ENCODE measurements around the gene PRPSAP2. TPM values are rescaled to one million over a fixed set of nuclear protein-coding genes. Genes with fewer than 3 reads are reported as not detected.
"Not testable (repeated sequence)": the region's sequence is repeated elsewhere in the genome, so short reads cannot be mapped to it uniquely, and the experiment has no call there.

Gene PRPSAP2
- total RNA-seq, 4 donors from 2014 or later, result 20.0 to 48.7 (median 35.0) TPM

DNA sequence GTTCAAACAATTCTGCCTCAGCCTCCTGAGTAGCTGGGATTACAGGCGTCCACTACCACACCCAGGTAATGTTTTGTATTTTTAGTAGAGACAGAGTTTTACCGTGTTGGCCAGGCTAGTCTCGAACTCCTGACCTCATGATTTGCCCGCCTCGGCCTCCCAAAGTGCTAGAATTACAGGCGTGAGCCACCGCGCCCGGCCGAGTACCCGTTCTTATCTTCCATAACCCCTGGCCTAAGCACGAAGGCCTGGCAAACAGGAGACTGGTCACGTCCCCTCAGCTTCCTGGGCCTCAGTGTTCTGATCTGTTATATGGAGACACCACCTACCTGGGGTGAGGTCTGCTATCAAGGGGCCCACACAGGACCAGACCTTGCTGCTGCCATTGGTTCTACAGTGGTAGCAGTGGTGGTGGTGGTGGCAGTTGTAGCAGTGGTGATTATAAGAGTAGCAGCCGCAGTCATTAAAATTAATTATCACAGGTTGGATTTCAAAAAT, 95.3 kb downstream of the PRPSAP2 start:
- Histone ChIP-seq H3K4me1 (no peaks in the 10 kb centered on the region), H3K36me3 (no peaks in the 10 kb centered on the region), H3K9me3 (no peaks in the 10 kb centered on the region), H3K27ac (no peak overlapping the region), H3K27me3 (no peaks in the 10 kb centered on the region), H3K4me3 (no peak overlapping the region)
- TF ChIP-seq, protein P1, sequence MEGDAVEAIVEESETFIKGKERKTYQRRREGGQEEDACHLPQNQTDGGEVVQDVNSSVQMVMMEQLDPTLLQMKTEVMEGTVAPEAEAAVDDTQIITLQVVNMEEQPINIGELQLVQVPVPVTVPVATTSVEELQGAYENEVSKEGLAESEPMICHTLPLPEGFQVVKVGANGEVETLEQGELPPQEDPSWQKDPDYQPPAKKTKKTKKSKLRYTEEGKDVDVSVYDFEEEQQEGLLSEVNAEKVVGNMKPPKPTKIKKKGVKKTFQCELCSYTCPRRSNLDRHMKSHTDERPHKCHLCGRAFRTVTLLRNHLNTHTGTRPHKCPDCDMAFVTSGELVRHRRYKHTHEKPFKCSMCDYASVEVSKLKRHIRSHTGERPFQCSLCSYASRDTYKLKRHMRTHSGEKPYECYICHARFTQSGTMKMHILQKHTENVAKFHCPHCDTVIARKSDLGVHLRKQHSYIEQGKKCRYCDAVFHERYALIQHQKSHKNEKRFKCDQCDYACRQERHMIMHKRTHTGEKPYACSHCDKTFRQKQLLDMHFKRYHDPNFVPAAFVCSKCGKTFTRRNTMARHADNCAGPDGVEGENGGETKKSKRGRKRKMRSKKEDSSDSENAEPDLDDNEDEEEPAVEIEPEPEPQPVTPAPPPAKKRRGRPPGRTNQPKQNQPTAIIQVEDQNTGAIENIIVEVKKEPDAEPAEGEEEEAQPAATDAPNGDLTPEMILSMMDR (IDR thresholded peaks at IDR 0.05), result no peak
- no peak for TF ChIP-seq POLR2A (IDR thresholded peaks at IDR 0.05)
- DNase-seq, result no peak

GRCh38 chr17:18954321-18954720, 96.4 kb downstream of the PRPSAP2 start:
- no peaks in the 10 kb centered on the region for H3K36me3 ChIP-seq
- no peaks in the 10 kb centered on the region for H3K4me1 ChIP-seq
- TF ChIP-seq, protein P1 (IDR thresholded peaks at IDR 0.05), result no peak
- TF ChIP-seq POLR2A (IDR thresholded peaks at IDR 0.05), result no peak
- no peaks in the 10 kb centered on the region for H3K27me3 ChIP-seq
- H3K4me3 ChIP-seq, result no peak overlapping the region
- no peak overlapping the region for H3K27ac ChIP-seq
- no peaks in the 10 kb centered on the region for H3K9me3 ChIP-seq
- DNase-seq, result no peak

DNA sequence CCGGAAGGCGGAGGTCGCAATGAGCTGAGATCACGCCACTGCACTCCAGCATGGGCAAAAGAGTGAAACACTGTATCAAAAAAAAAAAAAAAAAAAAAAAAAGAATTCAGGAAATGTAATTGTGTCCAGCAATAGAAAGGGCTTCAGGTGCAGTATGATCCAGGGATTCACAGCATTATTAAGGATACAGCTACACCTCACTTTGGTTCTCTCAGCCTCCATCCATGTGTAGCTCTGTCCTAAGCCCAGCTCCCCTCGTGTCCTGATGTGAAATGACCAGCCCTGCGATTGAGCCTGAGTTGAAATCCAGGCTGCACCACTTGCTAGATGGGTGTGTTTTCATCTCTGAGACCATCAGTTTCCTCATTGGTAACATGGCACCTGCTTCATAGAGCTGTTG, 97.1 kb downstream of the PRPSAP2 start:
- Histone ChIP-seq H3K4me3 (no peak overlapping the region), H3K27ac (no peak overlapping the region), H3K36me3 (no peaks in the 10 kb centered on the region), H3K27me3 (no peaks in the 10 kb centered on the region), H3K4me1 (no peaks in the 10 kb centered on the region), H3K9me3 (no peaks in the 10 kb centered on the region)
- no peak for DNase-seq
- TF ChIP-seq, protein P1 (IDR thresholded peaks at IDR 0.05), result no peak
- TF ChIP-seq POLR2A (IDR thresholded peaks at IDR 0.05), result no peak

GRCh38 chr17:18956021-18956420, 98.1 kb downstream of the PRPSAP2 start:
- not testable (repeated sequence) for H3K27ac ChIP-seq, H3K27me3 ChIP-seq, H3K36me3 ChIP-seq, DNase-seq, H3K9me3 ChIP-seq, H3K4me1 ChIP-seq, H3K4me3 ChIP-seq

- Histone ChIP-seq H3K36me3 (no peaks in the 10 kb centered on the region), H3K4me3 (no peak overlapping the region), H3K27ac (no peak overlapping the region), H3K27me3 (no peaks in the 10 kb centered on the region), H3K9me3 (no peaks in the 10 kb centered on the region), H3K4me1 (no peaks in the 10 kb centered on the region)
- no peak for DNase-seq
- TF ChIP-seq, protein P1 (IDR thresholded peaks at IDR 0.05), result no peak
- no peak for TF ChIP-seq POLR2A (IDR thresholded peaks at IDR 0.05)
Observed at GRCh38 chr17:18956581-18956980, 98.7 kb downstream of the PRPSAP2 start.

DNA sequence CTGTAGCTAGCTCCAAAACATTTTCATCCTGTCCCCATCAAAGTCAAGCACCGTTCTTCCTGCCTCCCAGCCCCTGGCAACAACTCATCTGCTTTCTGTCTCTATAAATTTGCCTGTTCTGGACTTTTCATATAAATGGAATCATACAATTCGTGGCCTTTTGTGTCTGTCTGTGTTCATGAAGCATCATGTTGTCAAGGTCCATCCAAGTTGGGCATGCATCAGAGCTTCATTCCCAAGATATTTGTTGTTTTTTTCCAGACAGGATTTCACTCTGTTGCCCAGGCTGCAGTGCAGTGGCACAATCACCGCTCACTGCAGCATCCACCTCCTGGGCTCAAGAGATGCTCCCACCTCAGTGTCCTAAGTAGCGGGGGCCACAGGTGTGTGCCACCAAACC, 99.9 kb downstream of the PRPSAP2 start:
- Histone ChIP-seq H3K4me3 (no peak overlapping the region), H3K27ac (no peak overlapping the region), H3K36me3 (no peaks in the 10 kb centered on the region), H3K9me3 (no peaks in the 10 kb centered on the region), H3K27me3 (no peaks in the 10 kb centered on the region), H3K4me1 (no peaks in the 10 kb centered on the region)
- TF ChIP-seq, protein P1 (IDR thresholded peaks at IDR 0.05), result no peak
- TF ChIP-seq POLR2A (IDR thresholded peaks at IDR 0.05), result no peak
- DNase-seq, result no peak
